H54 (cell line): ENCODE data around the gene THAP8.
"Not testable (repeated sequence)": the region's sequence is repeated elsewhere in the genome, so short reads cannot be mapped to it uniquely, and the experiment has no call there.

ENCODE experiments used
- DNase-seq: peaks from one replicate; pipeline ENCODE4 v3.0.0; 2011; ENCODE audit warnings: low spot score, mixed read lengths; ENCODE audit not compliant: insufficient read length
- FAIRE-seq: peaks from 3 replicates; lab custom pipeline; 2011; peaks lifted over from hg19 to GRCh38; lab: Jason Lieb, UNC
- POLR2A ChIP-seq: IDR thresholded peaks from 2 replicates; pipeline ENCODE4 v1.6.1; 2011; ENCODE audit warnings: low read depth, mild to moderate bottlenecking, low read length

THAP8 gene

DNA sequence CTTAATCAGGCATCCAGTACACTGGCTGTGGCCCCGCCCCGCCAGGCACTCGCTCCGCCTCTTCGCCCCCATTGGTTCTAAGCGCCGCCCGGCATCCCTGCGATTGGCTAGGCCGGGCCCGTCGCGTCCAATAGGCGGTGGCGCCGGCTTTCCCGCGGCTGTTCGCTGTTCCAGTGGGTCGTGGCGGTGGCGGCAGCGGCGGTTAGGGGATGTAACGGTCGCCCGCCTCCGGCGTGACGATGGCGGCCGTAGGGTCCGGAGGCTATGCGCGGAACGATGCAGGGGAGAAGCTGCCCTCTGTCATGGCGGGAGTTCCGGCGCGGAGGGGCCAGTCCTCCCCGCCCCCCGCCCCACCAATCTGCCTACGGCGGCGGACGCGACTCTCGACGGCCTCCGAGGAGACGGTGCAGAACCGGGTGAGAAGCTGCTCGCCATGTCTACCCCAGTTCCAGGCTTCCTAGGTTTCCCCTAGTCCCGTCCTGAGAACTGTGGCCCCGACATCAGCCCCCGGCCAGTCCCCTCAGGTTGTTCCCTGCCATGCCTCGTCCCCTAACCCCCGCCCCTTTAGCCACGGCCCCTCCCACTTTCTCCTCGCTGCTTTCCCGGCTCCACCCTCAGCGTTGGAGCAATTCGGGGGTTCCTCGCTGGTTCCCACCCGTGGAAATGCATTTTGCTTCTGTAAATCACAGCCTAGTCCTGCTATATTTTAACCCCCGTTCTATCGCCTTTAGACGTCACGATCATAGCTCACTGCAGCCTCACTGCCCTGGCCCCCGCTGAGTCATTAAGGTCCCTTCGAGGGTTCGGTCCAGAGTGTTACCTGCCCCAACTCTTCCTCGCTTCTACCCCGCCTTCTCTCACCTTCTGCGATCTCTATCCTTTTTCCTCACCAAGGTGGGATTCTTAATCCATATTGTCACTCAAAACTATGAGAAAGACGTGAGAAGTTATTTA, 925 bp upstream of the THAP8 start, which contains the start of gene WDR62:
WDR62 (plus strand) TSS at position 165 of the 954 bp plus-strand sequence; CDS start at position 240, 75 bp downstream.
- peak; percentile 83 for TF ChIP-seq POLR2A
- FAIRE-seq, result no peak

DNA sequence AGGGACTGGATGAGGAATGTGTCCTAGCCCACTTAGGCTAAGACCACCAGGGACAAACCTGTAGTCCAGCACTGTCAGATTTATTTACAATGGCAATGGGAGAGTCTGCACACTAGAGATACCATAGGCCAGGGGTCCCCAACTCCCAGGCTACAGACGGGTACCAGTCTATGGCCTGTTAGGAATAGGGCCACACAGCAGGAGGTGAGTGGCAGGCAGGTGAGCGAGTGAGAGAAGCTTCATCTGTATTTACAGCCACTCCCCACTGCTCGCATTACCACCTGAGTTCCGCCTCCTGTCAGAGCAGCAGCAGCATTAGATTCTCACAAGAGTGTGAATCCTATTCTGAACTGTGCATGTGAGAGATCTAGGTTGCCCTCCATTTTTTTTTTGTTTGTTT, 2.4 kb downstream of the THAP8 start:
- DNase-seq (no peak), FAIRE-seq (no peak)
- TF ChIP-seq POLR2A, result no peak

More for the DNA sequence above, 925 bp upstream of the THAP8 start, which contains the start of gene WDR62:
- peak; percentile 98 for DNase-seq

DNA sequence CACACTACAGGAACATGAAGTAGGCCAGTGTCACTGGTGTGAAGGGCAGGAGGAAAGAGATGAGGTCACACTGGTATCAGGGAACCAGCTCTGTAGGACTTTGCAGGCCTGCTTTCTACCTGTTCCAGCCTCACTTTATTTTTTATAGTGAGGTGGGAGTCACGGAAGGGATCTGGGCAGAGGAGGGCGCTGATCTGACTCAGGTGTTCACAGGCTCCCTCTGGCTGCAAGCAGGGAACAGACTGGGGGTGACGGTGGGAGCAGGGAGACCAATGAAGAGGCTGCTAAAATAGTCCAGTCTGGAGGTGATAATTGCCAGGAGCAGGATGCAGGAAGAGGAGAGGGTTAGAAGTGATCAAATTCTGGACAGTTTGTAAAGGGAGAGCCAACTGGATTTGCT, 2.8 kb downstream of the THAP8 start:
- FAIRE-seq (no peak), DNase-seq (no peak)
- no peak for TF ChIP-seq POLR2A

DNA sequence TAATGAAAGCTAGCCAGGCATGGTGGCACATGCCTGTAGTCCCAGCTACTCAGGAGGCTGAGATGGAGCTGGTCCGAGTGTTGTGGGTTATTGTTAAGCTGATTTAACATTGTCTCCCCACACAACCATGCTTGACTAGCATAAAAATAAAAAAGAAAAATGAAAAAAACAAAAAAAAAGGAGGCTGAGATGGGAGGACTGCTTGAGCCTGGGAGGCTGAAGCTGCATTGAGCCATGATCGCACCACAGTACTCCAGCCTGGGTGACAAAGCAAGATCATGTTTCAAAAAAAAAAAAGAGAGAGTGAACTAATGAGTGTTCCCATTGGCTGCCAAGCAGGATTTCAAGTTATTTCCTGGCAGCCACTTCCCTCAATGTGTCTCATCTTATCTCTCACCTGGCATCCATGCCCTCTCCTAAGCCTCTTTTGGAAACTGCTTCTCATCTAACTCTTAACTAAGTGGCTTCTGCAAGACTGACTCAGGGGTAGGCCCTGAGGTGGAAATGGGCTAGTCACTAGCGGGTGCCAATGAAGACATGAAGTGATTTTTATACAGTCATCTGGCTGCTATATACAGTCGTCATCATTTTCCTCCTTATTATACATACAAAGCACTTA, 4.9 kb downstream of the THAP8 start:
- DNase-seq, result no peak
- TF ChIP-seq POLR2A, result no peak
- FAIRE-seq, result no peak

DNA sequence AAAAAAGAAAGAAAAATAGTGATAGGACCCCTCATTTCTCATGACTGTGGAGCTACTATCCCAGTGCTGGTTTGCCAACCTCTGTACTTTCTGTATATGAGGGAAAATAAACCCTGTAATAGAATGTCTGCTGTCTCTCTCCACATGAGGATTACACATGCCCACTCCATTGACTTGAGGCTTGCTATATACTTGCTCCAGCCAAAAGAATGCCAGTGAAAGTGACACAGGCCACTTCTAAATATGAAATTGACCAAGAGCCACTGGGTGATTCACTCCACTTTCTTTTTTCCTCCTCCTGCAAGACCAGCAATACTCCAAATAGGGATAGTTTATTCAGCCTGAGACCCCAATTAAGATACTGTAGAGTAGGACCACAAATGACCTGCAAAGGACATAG, 6.2 kb downstream of the THAP8 start:
- FAIRE-seq (no peak), DNase-seq (no peak)
- TF ChIP-seq POLR2A, result no peak

DNA sequence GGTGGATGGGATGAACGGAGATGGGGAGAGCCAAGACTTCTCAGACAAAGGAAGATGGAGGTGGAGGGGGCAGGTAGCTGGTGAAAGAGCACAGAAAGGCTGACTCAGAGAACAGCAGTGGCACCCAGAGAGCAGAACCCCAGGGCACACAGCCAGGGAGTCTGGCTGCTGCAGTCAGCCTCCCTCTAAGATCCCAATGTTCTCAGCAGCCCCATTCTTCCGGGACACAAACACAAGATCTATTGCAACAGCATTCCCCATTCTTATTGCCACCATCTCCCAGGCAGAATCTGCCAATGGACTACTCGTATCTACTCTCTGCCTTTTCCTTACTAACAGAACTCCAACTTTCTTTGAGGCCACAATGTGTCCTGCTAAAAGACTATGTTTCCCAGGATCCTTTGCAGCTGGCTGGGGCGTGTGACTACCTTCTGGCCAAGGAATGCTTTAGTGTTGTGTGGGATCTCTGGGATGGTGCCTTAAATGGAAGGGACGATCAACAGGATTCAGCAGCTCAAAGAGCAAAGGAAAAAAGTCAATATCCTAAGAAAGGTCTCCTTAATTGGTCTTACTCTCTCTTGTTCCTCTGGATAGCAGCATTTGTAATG, 7.5 kb downstream of the THAP8 start:
- FAIRE-seq (no peak), DNase-seq (no peak)
- no peak for TF ChIP-seq POLR2A

DNA sequence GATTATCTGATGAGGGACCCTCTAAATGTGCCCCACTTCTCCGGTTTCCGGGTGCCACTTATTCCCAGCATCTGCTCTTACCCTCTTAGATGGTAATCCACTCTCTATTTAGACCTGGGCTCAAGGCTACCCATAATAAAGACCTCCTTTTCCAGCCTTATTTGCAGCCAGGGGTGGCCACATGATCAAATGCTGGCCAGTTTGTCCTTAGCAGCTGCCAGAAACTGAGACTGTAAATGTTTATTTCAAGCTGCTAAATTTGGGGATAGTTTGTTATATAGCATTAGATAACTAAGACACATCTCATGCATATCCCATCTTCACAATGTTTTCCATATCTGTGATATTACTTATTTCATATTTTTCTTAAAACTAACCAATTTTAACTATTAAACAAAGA, 10.1 kb downstream of the THAP8 start:
- TF ChIP-seq POLR2A, result no peak
- DNase-seq (no peak), FAIRE-seq (no peak)

DNA sequence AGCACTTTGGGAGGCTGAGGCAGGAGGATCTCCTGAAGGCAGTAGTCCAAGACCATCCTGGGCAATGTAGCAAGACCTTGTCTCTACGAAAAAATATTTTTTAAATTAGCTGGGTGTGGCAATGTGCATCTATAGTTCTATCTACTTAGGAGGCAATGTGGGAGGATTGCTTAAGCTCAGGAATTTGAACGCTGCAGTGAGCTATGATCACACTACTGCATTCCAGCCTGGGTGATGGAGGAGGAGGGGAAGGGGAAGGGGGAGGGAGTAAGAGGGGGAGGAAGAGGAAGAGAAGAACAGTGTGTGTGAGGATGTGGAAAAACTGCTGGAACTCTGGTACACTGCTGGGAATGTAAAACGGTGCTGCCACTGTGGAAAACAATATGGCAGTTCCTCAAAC, 12.3 kb downstream of the THAP8 start:
- TF ChIP-seq POLR2A, result no peak
- no peak for DNase-seq
- peak; percentile 84 for FAIRE-seq

DNA sequence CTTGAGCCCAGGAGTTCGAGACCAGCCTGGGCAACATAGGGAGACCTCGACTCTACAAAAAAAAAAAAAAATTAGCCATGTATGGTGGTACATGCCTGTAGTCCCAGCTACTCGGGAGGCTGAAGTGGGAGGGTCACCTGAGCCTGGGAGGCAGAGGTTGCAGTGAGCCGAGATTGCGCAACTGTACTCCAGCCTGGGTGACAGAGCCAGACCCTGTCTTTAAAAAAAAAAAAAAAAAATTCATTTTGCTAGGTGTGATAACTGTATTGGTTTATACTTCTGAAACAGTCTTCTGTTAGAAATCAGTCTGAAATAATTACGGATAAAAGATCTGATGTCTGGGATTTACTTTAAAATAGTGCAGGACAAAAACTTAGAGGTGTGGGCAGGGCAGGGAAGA, 13.0 kb downstream of the THAP8 start:
- FAIRE-seq, DNase-seq: not testable (repeated sequence)

DNA sequence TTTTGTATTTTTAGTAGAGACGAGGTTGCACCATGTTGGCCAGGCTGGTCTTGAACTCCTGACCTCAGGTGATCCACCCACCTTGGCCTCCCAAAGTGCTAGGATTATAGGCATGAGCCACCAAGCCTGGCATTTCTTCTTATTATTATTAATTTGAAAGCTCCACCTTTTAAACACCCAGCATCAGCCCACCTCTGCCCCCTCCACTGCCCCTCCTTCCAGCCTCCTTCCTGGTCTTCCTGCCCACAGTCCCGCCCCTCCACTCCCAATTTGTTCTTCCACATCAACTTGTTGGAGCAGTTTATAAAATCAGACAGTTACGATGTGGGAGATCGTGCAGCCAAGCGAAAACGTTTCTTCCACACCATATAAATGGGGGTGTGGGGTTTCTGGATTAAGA, 13.6 kb downstream of the THAP8 start:
- no peak for TF ChIP-seq POLR2A
- FAIRE-seq (no peak), DNase-seq (no peak)

DNA sequence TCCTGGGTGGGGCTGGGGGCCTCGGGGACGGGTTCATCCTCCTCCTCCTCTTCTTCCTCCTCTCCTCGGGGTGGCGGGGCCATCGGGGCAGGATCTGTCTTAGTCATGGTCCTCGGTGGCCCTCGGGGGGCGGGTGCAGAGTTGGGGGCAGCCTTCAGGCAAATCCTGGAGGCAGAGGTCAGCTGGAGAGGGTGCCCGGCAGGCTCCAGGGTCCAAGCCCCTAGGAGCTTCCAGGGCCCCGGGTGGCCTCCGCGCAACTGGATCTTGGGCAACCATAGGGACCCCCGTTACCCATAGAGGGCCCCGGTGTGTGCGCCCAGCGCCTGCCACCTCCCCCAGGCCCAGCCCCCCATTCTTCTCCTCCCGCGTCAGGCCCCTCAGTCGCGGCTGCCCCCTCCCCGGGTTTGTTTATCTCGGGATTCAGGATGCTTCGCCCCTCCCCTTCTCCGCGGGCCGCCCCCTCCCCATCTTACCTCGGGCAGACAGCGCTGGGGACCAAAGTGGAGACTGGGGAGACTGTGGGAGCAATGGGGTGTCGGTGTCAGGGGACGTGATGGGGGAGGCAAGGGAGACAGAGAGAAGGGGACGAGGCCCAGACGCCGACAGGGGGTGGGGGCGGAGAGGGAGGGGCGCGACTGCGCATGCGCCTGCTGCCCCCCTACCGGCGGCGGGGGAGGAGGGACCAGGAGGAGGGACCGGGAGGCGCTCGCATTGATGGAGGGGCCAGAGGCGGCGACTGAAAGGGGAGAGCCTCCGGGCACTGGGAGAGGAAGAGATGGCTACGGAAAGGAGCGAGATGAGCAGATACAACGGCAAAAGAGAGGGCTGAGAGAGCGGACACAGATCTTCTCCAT, 21.6 kb downstream of the THAP8 start, which contains the start of gene CLIP3:
CLIP3 (minus strand) TSS at position 623 of the 854 bp plus-strand sequence; CDS start at position 107, 516 bp downstream.
- DNase-seq (peak; percentile 85), FAIRE-seq (no peak)
- TF ChIP-seq POLR2A, result peak; percentile 30

DNA sequence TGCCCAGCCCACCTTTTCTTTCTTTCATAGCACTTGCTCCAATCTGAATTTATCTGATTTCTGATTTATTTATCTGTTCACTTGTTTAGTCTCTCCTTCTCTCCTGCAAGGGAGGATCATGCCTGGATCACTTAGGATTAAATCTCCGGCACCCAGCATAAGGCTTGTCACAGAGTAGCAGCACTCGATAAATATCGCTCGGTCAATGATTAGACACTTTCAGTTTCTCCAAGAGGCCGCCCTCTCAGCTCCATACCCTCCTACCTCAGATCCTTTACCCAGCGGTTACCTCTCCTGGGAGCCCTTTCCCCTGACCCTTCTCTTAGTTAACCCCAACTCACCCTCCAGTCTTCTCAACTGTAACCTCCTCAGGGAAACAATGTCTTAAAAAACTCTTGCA, 22.8 kb downstream of the THAP8 start:
- no peak for TF ChIP-seq POLR2A
- no peak for DNase-seq
- no peak for FAIRE-seq

DNA sequence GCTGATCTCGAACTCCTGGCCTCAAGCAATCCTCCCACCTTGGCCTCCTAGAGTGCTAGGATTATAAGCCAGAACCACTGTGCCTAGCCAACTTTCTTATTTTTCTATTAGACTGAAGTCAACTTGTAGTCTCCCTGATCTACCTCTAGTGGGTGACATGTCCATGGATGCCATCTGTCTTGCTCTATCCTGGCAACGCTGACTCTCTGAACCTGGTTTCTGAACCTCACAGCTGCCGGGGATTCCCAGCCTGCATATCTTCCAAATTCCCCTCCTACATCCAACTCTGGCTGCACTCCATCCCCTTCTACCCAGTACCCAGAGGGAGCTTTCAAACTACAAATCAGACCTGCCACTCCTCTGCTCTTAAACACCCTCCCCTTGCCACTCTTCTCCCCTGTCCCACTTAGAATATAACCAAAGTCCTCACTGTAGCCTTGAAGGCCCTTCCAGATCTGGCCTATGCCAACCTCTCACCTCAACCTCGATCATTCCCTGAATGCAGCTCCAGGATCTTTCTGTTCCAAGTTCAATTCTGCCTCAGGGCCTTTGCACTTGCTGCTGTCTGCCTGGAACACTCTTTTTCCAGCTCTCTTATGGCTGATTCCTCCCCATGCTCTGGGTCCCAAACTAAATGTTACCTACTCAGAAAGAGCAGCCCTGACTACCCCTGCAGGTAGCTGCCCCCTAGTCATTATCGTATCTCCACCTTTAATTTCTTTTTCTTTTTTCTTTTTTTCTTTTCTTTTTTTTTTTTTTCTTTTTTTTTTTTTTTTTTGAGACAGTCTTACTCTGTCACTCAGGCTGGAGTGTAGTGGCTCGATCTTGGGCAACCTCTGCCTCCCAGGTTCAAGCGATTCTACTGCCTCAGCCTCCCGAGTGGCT, 23.6 kb downstream of the THAP8 start:
- DNase-seq, result no peak
- no peak for FAIRE-seq
- no peak for TF ChIP-seq POLR2A
